SK-N-SH (cell line): Measurements from ENCODE around the gene TFDP3. TPM values are rescaled to one million over a fixed set of nuclear protein-coding genes. Genes with fewer than 3 reads are reported as not detected.

ENCODE experiments used
- CTCF ChIA-PET: fragments of 300-600, 350-600 bp; formaldehyde crosslinking; extraction: SDS; loops from one replicate; lab custom pipeline; 2021; lab: Yijun Ruan, JAX
- POLR2A ChIA-PET: fragments of 350-600 bp; sonication (Branson Sonifier 250); formaldehyde crosslinking; extraction: SDS; loops from one replicate; lab custom pipeline; 2020; ENCODE audit warnings: antibody characterized with exemption, inconsistent platforms; lab: Yijun Ruan, JAX
- DNase-seq: peaks from one replicate; pipeline ENCODE4 v3.0.0; 2012
- H2AFZ ChIP-seq: fragments of 200-600 bp; sonication (generic); 2 replicates; pipeline ENCODE4 v1.8.1; 2016; ENCODE audit warnings: antibody characterized with exemption, mild to moderate bottlenecking, low read depth
- H3F3A ChIP-seq: fragments of 200-600 bp; sonication (generic); replicated peaks from 2 replicates; pipeline ENCODE3; 2016; ENCODE audit warnings: antibody characterized with exemption, mild to moderate bottlenecking; ENCODE audit not compliant: insufficient read depth
- H3K27ac ChIP-seq, 2 experiments: fragments of 200-500 bp in 1 of 2; fragments of 200-600 bp in 1 of 2; sonication (Bioruptor generic) in 1 of 2; sonication (generic), shearing (Covaris generic) in 1 of 2; 2 replicates each; pipeline versions ENCODE4 v1.5.1 to v1.6.1; 2014 to 2016; ENCODE audit warnings: low read depth in 2 of 2, inconsistent platforms in 1 of 2, low read length in 1 of 2, mild to moderate bottlenecking in 1 of 2, mixed read lengths in 1 of 2
- H3K27me3 ChIP-seq: fragments of 200-600 bp; sonication (generic), shearing (Covaris generic); 2 replicates; pipeline ENCODE4 v1.6.1; 2016; ENCODE audit warnings: mixed run types; ENCODE audit not compliant: insufficient read depth
- H3K36me3 ChIP-seq, 2 experiments: fragments of 200-500 bp in 1 of 2; fragments of 200-600 bp in 1 of 2; sonication (Bioruptor generic) in 1 of 2; sonication (generic) in 1 of 2; replicated peaks in 1 of 2; 2 replicates each; pipeline versions ENCODE3 to v1.5.1; 2014 to 2016; ENCODE audit warnings: low read length in 1 of 2, mild to moderate bottlenecking in 1 of 2; ENCODE audit not compliant: insufficient read depth in 2 of 2, control insufficient read depth in 1 of 2
- H3K4me1 ChIP-seq, 2 experiments: fragments of 200-500 bp in 1 of 2; fragments of 200-600 bp in 1 of 2; sonication (Bioruptor generic) in 1 of 2; sonication (generic), shearing (Covaris generic) in 1 of 2; 2 replicates each; pipeline versions ENCODE4 v1.5.1 to v1.6.1; 2014 to 2016; ENCODE audit warnings: low read depth in 1 of 2, low read length in 1 of 2, mixed run types in 1 of 2; ENCODE audit not compliant: insufficient read depth in 2 of 2, control insufficient read depth in 1 of 2
- H3K4me2 ChIP-seq: fragments of 200-600 bp; sonication (generic), shearing (Covaris generic); 2 replicates; pipeline ENCODE4 v1.6.1; 2017; ENCODE audit warnings: mixed run types
- H3K4me3 ChIP-seq, 2 experiments: fragments of 200-500 bp in 1 of 2; fragments of 200-600 bp in 1 of 2; sonication (Bioruptor generic) in 1 of 2; sonication (generic), shearing (Covaris generic) in 1 of 2; 2 replicates each; pipeline versions ENCODE4 v1.5.1 to v1.8.1; 2014 to 2016; ENCODE audit warnings: low read depth in 2 of 2, inconsistent platforms in 1 of 2, low read length in 1 of 2, mild to moderate bottlenecking in 1 of 2, mixed read lengths in 1 of 2, moderate library complexity in 1 of 2
- H3K79me2 ChIP-seq: fragments of 200-600 bp; sonication (generic); 2 replicates; pipeline ENCODE4 v1.8.1; 2017; ENCODE audit warnings: mild to moderate bottlenecking; ENCODE audit not compliant: insufficient read depth
- H3K9ac ChIP-seq: fragments of 200-600 bp; sonication (generic); 2 replicates; pipeline ENCODE4 v1.6.1; 2017; ENCODE audit warnings: mixed run types
- H3K9me2 ChIP-seq: fragments of 200-600 bp; sonication (generic); 2 replicates; pipeline ENCODE4 v1.6.1; 2017; ENCODE audit warnings: mixed run types
- H3K9me3 ChIP-seq: fragments of 200-600 bp; sonication (generic); 2 replicates; pipeline ENCODE4 v1.6.1; 2017; ENCODE audit warnings: mixed run types, mild to moderate bottlenecking, moderate library complexity
- H4K20me1 ChIP-seq: fragments of 200-600 bp; sonication (generic); 2 replicates; pipeline ENCODE4 v1.6.1; 2017; ENCODE audit warnings: mild to moderate bottlenecking, mixed run types; ENCODE audit not compliant: insufficient read depth
- CHD2 ChIP-seq: fragments of 150-350 bp; IDR thresholded peaks from 2 replicates; pipeline ENCODE4 v1.6.1; 2018; ENCODE audit warnings: low read length; ENCODE audit not compliant: partially characterized antibody
- ELF1 ChIP-seq: IDR thresholded peaks from 2 replicates; pipeline ENCODE4 v1.4.0; 2012
- FOXJ3 ChIP-seq: sonication (generic); formaldehyde crosslinking; IDR thresholded peaks from 2 replicates; pipeline ENCODE4 v1.5.1; 2020; ENCODE audit warnings: mild to moderate bottlenecking, missing genetic modification reagents
- GABPA ChIP-seq: IDR thresholded peaks from 2 replicates; pipeline ENCODE4 v1.4.0; 2012; ENCODE audit warnings: low read depth, mild to moderate bottlenecking
- GATA2 ChIP-seq: sonication (generic); formaldehyde crosslinking; IDR thresholded peaks from 2 replicates; pipeline ENCODE4 v1.5.0; 2020; ENCODE audit warnings: mild to moderate bottlenecking, missing genetic modification reagents
- IRF3 ChIP-seq: fragments of 150-350 bp; IDR thresholded peaks from 2 replicates; pipeline ENCODE4 v1.6.1; 2016; ENCODE audit warnings: mild to moderate bottlenecking, low read depth, low read length
- MEF2A ChIP-seq: IDR thresholded peaks from 2 replicates; pipeline ENCODE4 v1.4.0; 2012; ENCODE audit warnings: low read depth, borderline replicate concordance
- NFIC ChIP-seq: IDR thresholded peaks from 2 replicates; pipeline ENCODE4 v1.4.0; 2012; ENCODE audit warnings: borderline replicate concordance
- NRF1 ChIP-seq: IDR thresholded peaks from 2 replicates; pipeline ENCODE4 v1.6.1; 2012; ENCODE audit warnings: low read depth, mild to moderate bottlenecking, low read length
- POLR2AphosphoS5 ChIP-seq: IDR thresholded peaks from 2 replicates; pipeline ENCODE4 v1.6.1; 2012; ENCODE audit warnings: low read depth, low read length
- RCOR1 ChIP-seq: fragments of 150-350 bp; IDR thresholded peaks from 2 replicates; pipeline ENCODE4 v1.6.1; 2017; ENCODE audit warnings: antibody characterized with exemption, low read length
- REST ChIP-seq: IDR thresholded peaks from 2 replicates; pipeline ENCODE4 v1.6.1; 2012; ENCODE audit warnings: mild to moderate bottlenecking, low read depth, low read length, moderate library complexity
- RFX5 ChIP-seq: IDR thresholded peaks from 2 replicates; pipeline ENCODE4 v1.6.1; 2012; ENCODE audit warnings: mild to moderate bottlenecking, improper control_type of control experiment, low read length
- RXRA ChIP-seq: IDR thresholded peaks from 2 replicates; pipeline ENCODE4 v1.4.0; 2012; ENCODE audit warnings: low read depth, mild to moderate bottlenecking, borderline replicate concordance
- SIN3A ChIP-seq: IDR thresholded peaks from 2 replicates; pipeline ENCODE4 v1.6.1; 2012; ENCODE audit warnings: low read depth, mild to moderate bottlenecking, low read length, moderate library complexity, borderline replicate concordance
- SMC3 ChIP-seq: IDR thresholded peaks from 2 replicates; pipeline ENCODE4 v1.6.1; 2012; ENCODE audit warnings: low read depth, low read length, improper control_type of control experiment
- USF1 ChIP-seq: IDR thresholded peaks from 2 replicates; pipeline ENCODE4 v1.4.0; 2012; ENCODE audit warnings: low read depth, borderline replicate concordance
- YY1 ChIP-seq: IDR thresholded peaks from 2 replicates; pipeline ENCODE4 v1.4.0; 2012; ENCODE audit warnings: low read depth, mild to moderate bottlenecking
- WGBS: methylation state at CpG from one replicate; pipeline ENCODE4 v1.1.6; 2017; ENCODE audit warnings: low lambda C conversion rate; 5-methylcytosine and 5-hydroxymethylcytosine counted together
- polyA plus RNA-seq, 3 experiments: library from polyadenylated mRNA; depleted of rRNA; stranded (reverse); fragments of >200 nt; gene quantifications; 2 replicates each; pipeline ENCODE4 v1.2.3, GENCODE V29; 2012
- TF ChIP-seq, protein P1 (sequence below): fragments of 200-600 bp; sonication (generic); IDR thresholded peaks from 2 replicates; pipeline ENCODE4 v1.6.1; 2017; ENCODE audit warnings: antibody characterized with exemption, mild to moderate bottlenecking, moderate library complexity
- TF ChIP-seq, protein P2 (sequence below): IDR thresholded peaks from 2 replicates; pipeline ENCODE4 v1.4.0; 2012; ENCODE audit warnings: low read depth, borderline replicate concordance
- TF ChIP-seq, protein P3 (sequence below): IDR thresholded peaks from 2 replicates; pipeline ENCODE4; 2012

The TFDP3 gene
- polyA plus RNA-seq, 1 of the 3 experiments (the other 2 are of a cell fraction) = not detected

GRCh38 chrX:133185119-133185518, 33.0 kb downstream of the TFDP3 start (continued):
- TF ChIP-seq POLR2AphosphoS5 = no peak
- no peak for TF ChIP-seq YY1
- no peak for TF ChIP-seq FOXJ3 (CRISPR knock-in tag)

DNA sequence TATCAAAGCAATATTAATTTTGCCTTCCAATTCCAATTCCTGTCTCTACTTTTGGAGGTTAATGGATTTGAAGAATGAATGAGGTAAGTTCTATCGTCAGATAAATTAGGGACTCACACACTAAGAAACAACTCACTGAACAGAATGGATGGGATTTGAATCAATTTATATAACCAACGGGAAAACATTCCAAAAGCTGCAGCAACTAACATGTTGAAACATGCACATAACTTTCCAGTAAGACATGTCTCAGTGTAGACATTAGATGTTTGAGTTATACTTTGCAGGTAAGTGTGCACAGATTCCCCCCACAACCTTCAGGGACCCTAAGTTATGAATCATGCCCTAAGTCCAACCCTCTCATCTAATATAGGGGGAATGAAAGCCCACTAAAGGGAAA, 34.3 kb downstream of the TFDP3 start:
- H4K20me1 ChIP-seq = no peaks in the 10 kb centered on the region
- no peak overlapping the region for H3K4me2 ChIP-seq
- no peak for DNase-seq
- H2AFZ ChIP-seq = no peak overlapping the region
- H3F3A ChIP-seq = no peaks in the 10 kb centered on the region
- no peaks in the 10 kb centered on the region for H3K4me1 ChIP-seq
- no peaks in the 10 kb centered on the region for H3K79me2 ChIP-seq
- WGBS = 28% methylated on average over 2 of the region's 2 CpGs
- ChIA-PET CTCF (no interaction called here), POLR2A (no interaction called here)
- no peaks in the 10 kb centered on the region for H3K9me2 ChIP-seq
- H3K27ac ChIP-seq = no peak overlapping the region
- H3K9me3 ChIP-seq = no peaks in the 10 kb centered on the region
- no peak overlapping the region for H3K4me3 ChIP-seq
- no peaks in the 10 kb centered on the region; the same call in 1 of the 2 replicates for H3K27me3 ChIP-seq
- H3K9ac ChIP-seq = no peak overlapping the region
- TF ChIP-seq, protein P1, sequence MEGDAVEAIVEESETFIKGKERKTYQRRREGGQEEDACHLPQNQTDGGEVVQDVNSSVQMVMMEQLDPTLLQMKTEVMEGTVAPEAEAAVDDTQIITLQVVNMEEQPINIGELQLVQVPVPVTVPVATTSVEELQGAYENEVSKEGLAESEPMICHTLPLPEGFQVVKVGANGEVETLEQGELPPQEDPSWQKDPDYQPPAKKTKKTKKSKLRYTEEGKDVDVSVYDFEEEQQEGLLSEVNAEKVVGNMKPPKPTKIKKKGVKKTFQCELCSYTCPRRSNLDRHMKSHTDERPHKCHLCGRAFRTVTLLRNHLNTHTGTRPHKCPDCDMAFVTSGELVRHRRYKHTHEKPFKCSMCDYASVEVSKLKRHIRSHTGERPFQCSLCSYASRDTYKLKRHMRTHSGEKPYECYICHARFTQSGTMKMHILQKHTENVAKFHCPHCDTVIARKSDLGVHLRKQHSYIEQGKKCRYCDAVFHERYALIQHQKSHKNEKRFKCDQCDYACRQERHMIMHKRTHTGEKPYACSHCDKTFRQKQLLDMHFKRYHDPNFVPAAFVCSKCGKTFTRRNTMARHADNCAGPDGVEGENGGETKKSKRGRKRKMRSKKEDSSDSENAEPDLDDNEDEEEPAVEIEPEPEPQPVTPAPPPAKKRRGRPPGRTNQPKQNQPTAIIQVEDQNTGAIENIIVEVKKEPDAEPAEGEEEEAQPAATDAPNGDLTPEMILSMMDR = no peak
- TF ChIP-seq ELF1 (no peak), CHD2 (no peak), NRF1 (no peak), YY1 (no peak), SIN3A (no peak), SMC3 (no peak), FOXJ3 (CRISPR knock-in tag) (no peak), RXRA (no peak), MEF2A (no peak), RCOR1 (no peak), GABPA (no peak), USF1 (no peak), REST (no peak), RFX5 (no peak), NFIC (no peak), IRF3 (no peak), GATA2 (no peak)
- TF ChIP-seq, protein P2, sequence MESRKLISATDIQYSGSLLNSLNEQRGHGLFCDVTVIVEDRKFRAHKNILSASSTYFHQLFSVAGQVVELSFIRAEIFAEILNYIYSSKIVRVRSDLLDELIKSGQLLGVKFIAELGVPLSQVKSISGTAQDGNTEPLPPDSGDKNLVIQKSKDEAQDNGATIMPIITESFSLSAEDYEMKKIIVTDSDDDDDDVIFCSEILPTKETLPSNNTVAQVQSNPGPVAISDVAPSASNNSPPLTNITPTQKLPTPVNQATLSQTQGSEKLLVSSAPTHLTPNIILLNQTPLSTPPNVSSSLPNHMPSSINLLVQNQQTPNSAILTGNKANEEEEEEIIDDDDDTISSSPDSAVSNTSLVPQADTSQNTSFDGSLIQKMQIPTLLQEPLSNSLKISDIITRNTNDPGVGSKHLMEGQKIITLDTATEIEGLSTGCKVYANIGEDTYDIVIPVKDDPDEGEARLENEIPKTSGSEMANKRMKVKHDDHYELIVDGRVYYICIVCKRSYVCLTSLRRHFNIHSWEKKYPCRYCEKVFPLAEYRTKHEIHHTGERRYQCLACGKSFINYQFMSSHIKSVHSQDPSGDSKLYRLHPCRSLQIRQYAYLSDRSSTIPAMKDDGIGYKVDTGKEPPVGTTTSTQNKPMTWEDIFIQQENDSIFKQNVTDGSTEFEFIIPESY = no peak
- TF ChIP-seq, protein P3, sequence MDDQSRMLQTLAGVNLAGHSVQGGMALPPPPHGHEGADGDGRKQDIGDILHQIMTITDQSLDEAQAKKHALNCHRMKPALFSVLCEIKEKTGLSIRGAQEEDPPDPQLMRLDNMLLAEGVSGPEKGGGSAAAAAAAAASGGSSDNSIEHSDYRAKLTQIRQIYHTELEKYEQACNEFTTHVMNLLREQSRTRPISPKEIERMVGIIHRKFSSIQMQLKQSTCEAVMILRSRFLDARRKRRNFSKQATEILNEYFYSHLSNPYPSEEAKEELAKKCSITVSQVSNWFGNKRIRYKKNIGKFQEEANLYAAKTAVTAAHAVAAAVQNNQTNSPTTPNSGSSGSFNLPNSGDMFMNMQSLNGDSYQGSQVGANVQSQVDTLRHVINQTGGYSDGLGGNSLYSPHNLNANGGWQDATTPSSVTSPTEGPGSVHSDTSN = no peak
- H3K36me3 ChIP-seq = no peaks in the 10 kb centered on the region
